Measurements from ENCODE around the gene CDK5RAP3. TPM values are rescaled to one million over a fixed set of nuclear protein-coding genes. Genes with fewer than 3 reads are reported as not detected.

CDK5RAP3 gene
- polyA plus RNA-seq, 1 of the 3 experiments (the other 2 are of a cell fraction), result 208 TPM

DNA sequence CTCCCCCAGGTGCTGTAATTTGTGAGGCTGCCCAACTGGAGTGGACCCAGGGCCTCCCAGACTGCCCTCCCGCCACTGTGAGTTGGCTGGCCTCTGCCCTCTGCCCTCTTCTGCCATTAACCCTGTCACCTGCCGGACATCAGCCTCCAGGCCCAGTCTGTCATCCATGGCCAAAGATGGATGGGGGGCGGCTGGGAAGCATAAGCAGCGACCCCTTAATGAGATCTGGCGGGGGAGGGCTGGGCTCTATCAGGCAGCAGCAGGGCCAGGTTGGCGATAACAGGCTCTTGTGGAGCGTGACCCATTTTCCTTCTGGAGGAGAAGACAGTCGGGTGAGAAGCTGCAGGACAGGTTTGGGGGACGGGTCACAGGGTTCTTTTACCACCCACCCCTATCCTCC is 25.3 kb downstream of the CDK5RAP3 start:
- Histone ChIP-seq H3K27ac (ENCODE audit: low read depth in 2 of 2, low read length in 1 of 2) (peak overlapping the region in 1 of 2 experiments; percentile 94; a peak in 2 of 4 replicates), H3K27me3 (ENCODE audit: insufficient read depth) (no peaks in the 10 kb centered on the region), H3K79me2 (ENCODE audit: insufficient read depth) (no peaks in the 10 kb centered on the region), H3F3A (replicated peaks; ENCODE audit: insufficient read depth) (peaks cover under 1% of the 10 kb centered on the region), H3K4me1 (ENCODE audit: control insufficient read depth in 1 of 2, insufficient read depth in 2 of 2, low read depth in 1 of 2, low read length in 1 of 2) (peaks cover 10 to 74% of the 10 kb centered on the region in 2 experiments; a peak in 3 of 4 replicates), H3K4me2 (no peak overlapping the region), H3K9me3 (no peaks in the 10 kb centered on the region), H3K36me3 (replicated peaks in 1 of 2; ENCODE audit: control insufficient read depth in 1 of 2, insufficient read depth in 2 of 2, low read length in 1 of 2) (no peaks in the 10 kb centered on the region), H4K20me1 (ENCODE audit: insufficient read depth) (no peaks in the 10 kb centered on the region), H3K9me2 (no peaks in the 10 kb centered on the region), H3K9ac (no peak overlapping the region), H2AFZ (ENCODE audit: low read depth) (no peak overlapping the region), H3K4me3 (ENCODE audit: low read depth in 2 of 2, low read length in 1 of 2) (no peak overlapping the region; a peak in 1 of 4 replicates)
- WGBS (ENCODE audit: low lambda C conversion rate), result 63% methylated on average over 9 of the region's 9 CpGs
- POLR2A ChIA-PET, result interaction anchor here (1.1 to 5.0 kb wide), 4 partner anchors 9 to 21 kb away, joined by 3 to 44 read pairs (median 12); no protein-coding TSS in a partner anchor
- CTCF ChIA-PET, result interaction anchor here (0.6 to 41.8 kb wide), 6 partner anchors 9 to 48 kb away, joined by 3 to 1752 read pairs (median 4); partner anchors contain the start of gene CDK5RAP3
- peak; percentile 58 for TF ChIP-seq PBX3 (IDR thresholded peaks at IDR 0.05)
- TF ChIP-seq RAD21 (IDR thresholded peaks at IDR 0.05; ENCODE audit: low read length), result peak; percentile 40
- peak; percentile 72 for TF ChIP-seq TCF12 (IDR thresholded peaks at IDR 0.05)
- TF ChIP-seq FOXM1 (IDR thresholded peaks at IDR 0.05; ENCODE audit: low read depth), result no peak
- TF ChIP-seq RCOR1 (IDR thresholded peaks at IDR 0.05; ENCODE audit: low read length), result peak; percentile 86
- TF ChIP-seq POLR2AphosphoS5 (IDR thresholded peaks at IDR 0.05; ENCODE audit: low read depth, low read length), result peak; percentile 53
- TF ChIP-seq TAF1 (IDR thresholded peaks at IDR 0.05; ENCODE audit: borderline replicate concordance, low read depth, low read length), result no peak
- peak; percentile 98 for TF ChIP-seq GATA2 (CRISPR knock-in tag; IDR thresholded peaks at IDR 0.05)
- 0 out of 2 replicates have a peak, but pooled peaks have one; percentile 38 for TF ChIP-seq RFX5 (IDR thresholded peaks at IDR 0.05; ENCODE audit: low read length)
- TF ChIP-seq EZH2phosphoT487 (IDR thresholded peaks at IDR 0.05; ENCODE audit: borderline replicate concordance, low read depth), result no peak
- TF ChIP-seq, protein P1, sequence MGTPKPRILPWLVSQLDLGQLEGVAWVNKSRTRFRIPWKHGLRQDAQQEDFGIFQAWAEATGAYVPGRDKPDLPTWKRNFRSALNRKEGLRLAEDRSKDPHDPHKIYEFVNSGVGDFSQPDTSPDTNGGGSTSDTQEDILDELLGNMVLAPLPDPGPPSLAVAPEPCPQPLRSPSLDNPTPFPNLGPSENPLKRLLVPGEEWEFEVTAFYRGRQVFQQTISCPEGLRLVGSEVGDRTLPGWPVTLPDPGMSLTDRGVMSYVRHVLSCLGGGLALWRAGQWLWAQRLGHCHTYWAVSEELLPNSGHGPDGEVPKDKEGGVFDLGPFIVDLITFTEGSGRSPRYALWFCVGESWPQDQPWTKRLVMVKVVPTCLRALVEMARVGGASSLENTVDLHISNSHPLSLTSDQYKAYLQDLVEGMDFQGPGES (IDR thresholded peaks at IDR 0.05; ENCODE audit: low read depth, low read length), result no peak
- TF ChIP-seq MXI1 (IDR thresholded peaks at IDR 0.05; ENCODE audit: low read depth, low read length), result peak; percentile 46; the same call in 1 of the 2 replicates
- TF ChIP-seq RXRA (IDR thresholded peaks at IDR 0.05; ENCODE audit: borderline replicate concordance, low read depth), result no peak
- peak; percentile 100 for TF ChIP-seq FOXJ3 (CRISPR knock-in tag; IDR thresholded peaks at IDR 0.05)
- TF ChIP-seq EP300 (IDR thresholded peaks at IDR 0.05; ENCODE audit: borderline replicate concordance in 1 of 2, low read depth in 1 of 2, low read length in 1 of 2), result peak; percentile 11 to 99; a peak in 3 of 4 replicates
- TF ChIP-seq CHD2 (IDR thresholded peaks at IDR 0.05; ENCODE audit: low read length, partially characterized antibody), result peak; percentile 68
- no peak for TF ChIP-seq JUND (IDR thresholded peaks at IDR 0.05)
- no peak for TF ChIP-seq SIN3A (IDR thresholded peaks at IDR 0.05; ENCODE audit: borderline replicate concordance, low read depth, low read length)
- peak; percentile 88 for DNase-seq

Data from SK-N-SH (cell line).